HG03025 (cell line): ENCODE measurements around the gene PLPPR3.

Source experiments
- ATAC-seq: cut with Tn5 transposase; IDR thresholded peaks from one replicate; pipeline ENCODE4 v1.9.1; 2021; ENCODE audit warnings: mild to moderate bottlenecking, moderate library complexity; ENCODE audit not compliant: unreplicated experiment, low FRiP score

PLPPR3 gene, protein sequence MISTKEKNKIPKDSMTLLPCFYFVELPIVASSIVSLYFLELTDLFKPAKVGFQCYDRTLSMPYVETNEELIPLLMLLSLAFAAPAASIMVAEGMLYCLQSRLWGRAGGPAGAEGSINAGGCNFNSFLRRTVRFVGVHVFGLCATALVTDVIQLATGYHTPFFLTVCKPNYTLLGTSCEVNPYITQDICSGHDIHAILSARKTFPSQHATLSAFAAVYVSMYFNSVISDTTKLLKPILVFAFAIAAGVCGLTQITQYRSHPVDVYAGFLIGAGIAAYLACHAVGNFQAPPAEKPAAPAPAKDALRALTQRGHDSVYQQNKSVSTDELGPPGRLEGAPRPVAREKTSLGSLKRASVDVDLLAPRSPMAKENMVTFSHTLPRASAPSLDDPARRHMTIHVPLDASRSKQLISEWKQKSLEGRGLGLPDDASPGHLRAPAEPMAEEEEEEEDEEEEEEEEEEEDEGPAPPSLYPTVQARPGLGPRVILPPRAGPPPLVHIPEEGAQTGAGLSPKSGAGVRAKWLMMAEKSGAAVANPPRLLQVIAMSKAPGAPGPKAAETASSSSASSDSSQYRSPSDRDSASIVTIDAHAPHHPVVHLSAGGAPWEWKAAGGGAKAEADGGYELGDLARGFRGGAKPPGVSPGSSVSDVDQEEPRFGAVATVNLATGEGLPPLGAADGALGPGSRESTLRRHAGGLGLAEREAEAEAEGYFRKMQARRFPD

DNA sequence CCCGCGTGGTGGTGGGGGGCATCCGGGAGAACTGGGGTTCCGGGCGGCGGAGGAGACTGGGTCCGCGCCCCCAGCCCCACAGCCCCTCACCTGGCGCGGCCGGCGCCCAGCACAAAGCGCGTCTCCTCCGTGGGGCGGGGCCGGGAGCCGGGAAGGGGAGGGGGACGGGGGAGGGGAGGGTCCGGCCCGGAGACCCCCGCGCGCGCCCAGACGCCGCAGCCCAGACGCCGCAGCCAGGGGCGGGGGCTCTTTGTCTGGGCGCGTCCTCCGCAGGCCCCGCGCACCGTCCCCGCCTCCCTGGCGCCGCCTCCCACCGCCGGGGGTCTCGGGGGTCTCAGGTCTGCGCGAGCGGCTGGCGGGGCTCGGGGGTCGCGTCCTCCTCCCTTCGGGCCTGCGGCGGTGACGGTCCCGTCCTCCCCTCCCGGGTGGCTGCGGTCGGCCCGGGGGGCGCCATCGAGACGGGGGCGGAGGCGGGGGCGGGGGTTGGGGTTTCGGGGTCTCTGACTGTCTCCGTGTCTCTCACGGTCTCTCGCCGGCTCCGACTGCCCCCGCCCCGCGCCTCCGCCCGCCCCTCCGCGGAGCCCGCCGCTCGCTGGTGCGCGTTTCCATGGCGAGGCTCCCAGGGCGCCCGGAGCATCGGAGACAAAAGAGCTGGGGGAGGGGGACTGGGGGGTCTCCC lies at the start of gene PLPPR3:
TSS of gene PLPPR3 (minus strand) at position 131 of the 679 bp plus-strand sequence. CDS start 396 bp downstream, outside the sequence.
- ATAC-seq: no peak

- no peak for ATAC-seq
These were observed 49.2 kb upstream of the PLPPR3 start for GRCh38 chr19:870963-871401.

DNA sequence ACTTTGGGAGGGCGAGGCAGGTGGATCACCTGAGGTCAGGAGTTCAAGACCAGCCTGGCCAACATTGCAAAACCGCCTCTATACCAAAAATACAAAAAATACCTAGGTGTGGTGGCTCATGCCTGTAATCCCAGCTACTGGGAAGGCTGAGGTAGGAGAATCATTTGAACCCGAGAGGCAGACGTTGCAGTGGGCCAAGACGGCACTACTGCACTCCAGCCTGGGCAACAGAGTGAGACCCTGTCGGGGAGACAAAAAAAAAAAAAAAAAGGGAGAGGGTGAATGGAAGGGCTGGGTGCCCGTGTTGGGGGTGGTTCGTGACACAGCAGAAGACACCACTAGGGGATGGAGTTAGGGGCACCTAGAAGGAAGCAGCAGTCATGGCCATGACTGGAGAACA lies 48.6 kb upstream of the PLPPR3 start:
- ATAC-seq: no peak

DNA sequence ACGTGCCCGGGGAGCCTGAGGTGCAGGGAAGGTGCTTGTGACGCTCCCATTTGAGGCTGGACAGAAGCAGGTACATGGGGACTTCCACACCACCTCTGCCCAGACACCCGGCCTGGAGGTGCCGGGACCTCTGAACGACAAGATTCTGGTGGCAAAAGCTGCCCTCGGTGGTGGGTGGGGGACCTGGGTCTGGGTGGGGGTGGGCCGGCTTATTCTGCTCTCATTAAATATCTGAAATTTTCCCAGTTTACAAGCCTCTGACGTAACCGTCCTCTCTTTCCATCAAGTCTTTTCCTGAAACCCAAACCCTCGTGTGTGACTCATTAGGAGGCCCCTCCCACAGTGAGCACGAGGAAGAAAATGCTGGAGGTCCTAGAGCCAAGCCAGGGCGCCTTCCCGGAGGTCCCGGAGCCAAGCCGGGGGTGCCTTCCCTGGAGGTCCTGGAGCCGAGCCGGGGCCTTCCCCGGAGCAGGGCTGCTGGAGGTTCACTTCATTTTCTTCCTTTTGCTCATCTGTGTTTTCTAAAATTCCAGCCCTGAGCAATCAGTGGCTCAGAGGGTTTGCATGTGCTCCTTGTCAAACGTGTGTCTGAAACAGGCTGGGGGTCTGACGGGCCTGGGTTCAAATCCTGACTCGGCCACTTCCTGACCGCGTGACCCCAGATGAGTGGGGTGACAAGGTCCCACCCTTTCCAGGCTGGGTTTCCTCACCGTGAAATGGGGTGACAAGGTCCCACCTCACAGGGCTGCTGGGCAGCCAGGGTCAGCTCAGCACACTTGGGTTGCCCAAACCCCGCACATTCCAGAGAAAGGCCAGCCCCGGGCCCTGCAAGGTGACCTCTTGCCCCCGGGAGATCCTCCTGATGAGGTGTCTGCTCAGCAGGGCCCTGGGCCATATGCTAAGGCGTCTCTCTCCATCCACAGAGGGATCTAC lies 47.8 kb upstream of the PLPPR3 start:
- ATAC-seq: no peak

DNA sequence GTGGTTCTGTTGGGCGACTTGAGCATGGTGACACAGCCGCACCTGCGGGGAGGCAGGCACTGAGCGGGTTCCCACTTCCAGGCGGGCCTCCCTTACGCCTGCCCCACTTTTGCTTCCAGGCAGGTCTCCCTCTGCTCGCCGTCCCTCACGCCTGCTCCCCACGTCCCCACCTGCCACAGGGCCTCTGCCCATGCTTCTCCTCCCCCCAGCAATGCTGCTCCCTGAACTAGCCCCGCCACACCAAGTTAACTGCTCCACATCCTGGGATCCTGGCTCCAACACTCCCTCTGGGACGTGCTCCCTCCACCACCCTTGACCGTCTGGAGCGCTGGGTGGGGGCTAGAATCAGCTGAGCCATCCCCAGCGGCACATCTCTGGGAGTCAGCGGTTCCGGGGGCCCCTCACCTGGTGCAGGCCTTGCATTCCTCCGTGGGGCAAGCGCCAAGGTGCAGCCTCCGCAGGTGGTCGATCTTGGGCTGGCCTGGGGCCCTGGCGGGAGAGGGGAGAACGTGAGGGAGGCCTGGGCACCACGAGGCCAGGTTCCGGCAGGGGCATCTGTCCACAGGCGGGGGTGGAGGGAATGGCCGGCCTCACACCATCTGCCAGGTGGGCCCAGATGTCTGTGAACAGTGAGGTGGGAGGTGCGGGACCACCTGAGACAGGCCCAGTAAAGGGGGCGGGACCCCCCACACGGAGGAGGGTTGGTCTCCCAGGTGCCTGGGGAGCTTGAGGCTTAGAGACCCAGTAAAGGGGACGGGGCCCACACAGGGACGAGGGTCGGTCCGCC lies 46.9 kb upstream of the PLPPR3 start:
- no peak for ATAC-seq

DNA sequence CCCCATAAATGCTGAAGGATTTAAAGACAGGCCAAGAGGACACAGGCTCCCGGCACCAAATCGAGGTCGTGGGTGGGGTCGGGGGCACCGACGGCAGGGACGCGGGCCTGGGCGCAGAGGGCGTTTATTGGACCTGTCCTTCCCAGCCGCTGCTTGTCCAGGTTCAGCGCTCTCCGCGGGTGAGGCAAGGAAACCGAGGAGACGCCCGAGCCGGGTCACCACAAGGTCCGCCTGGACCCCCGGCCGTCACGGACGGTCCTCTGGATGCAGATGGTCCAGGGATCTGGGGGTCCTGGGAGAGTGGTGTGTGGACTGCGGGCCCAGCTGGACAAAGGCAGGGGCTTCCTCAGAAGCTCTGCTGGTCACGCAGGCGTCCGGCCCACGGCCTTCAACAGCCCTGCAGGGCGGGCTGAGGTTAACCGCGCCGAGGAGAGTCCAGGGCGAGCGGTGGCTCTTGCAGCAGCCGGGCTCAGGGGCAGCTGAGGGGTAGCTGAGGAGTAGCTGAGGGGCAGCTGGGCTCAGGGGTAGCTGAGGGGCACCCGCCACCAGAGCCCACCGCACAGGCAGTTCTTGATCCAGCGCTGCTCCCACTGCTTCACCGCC lies 46.2 kb upstream of the PLPPR3 start:
- ATAC-seq: no peak

DNA sequence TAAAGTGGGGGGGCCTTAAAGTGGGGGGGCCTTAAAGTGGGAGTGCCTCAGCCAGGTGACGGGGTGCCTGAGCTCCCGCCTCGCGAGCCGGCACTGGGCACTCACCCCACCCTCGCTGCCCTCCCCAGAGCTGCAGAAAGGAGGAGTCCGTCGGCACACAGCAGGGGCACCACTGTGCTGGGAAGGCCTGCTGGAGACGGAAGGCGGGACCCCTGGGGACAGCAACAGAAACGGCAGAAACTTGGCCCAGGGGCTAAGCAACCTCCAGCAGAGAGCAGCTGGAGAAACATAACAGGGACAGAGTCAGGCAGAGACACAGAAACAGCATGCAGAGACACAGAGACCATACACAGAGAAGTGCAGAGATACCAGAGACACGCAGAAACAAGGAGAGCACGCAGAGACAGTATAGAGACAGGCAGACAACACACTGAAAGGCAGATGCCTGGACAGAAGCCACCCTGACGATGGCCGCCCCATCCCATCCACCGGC lies 45.6 kb upstream of the PLPPR3 start:
- no peak for ATAC-seq

- ATAC-seq: no peak
These were observed 45.1 kb upstream of the PLPPR3 start for GRCh38 chr19:866769-867300.

DNA sequence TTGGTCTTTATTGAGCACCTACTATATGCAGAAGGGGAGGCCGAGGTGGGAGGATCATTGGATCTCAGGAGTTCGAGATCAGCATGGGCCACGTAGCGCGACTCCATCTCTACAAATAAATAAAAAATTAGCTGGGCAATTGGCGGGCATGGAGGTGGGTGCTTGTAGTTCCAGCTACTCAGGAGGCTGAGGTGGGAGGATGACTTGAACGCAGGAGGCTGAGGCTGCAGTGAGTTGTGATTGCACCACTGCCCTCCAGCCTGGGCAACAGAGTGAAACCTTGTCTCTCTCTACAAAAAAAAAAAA lies 41.5 kb upstream of the PLPPR3 start:
- no peak for ATAC-seq

- ATAC-seq: no peak
These were observed 41.0 kb upstream of the PLPPR3 start for GRCh38 chr19:862581-863314.

- ATAC-seq: no peak
These were observed 40.2 kb upstream of the PLPPR3 start for GRCh38 chr19:861756-862580.

- no peak for ATAC-seq
These were observed 39.5 kb upstream of the PLPPR3 start for GRCh38 chr19:861141-861755.

DNA sequence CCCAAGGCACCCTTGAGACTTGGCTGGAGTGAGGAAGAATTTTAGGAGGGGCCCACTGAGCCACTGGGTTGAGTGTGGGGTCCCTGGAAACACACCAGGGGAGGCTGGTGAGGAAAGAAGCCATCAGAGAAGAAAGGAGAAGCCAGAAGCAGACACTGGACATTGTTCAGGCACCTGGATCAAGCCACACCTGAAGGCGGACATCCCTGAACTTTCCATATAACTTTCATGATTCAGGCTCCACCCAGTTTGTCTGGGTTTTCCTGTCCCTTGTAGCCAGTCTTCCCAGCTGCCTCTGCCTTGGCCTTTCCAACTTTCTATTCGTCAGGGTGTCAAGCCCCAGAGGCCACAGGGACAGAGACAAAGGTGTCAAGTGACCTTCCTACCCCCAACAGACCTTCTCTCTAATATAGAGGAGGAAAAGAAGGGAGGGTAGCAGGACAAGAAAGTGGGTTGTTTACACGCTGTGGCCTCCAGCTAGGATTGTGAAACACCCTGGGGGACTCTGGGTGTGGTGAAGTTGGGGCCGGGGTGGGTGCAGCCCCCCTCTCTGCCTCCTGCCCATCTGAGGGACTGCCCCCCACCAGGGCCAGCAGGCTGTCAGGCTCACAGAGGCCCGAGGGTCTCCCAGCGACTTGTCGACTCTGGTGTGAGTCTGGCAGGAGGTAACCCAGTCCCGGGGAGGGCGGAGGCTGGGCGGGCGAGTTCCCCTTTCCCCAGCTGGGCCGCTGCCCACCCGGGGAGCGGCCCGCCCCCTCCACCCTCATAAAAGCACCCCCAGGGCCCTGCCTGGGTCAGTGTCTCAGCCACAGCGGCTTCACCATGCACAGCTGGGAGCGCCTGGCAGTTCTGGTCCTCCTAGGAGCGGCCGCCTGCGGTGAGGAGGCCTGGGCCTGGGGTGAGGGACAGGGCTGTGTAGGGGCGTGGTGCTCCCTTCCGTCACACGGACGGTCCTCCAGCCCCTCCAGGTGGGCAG lies 37.4 kb upstream of the PLPPR3 start, which contains the start of gene CFD:
TSS of gene CFD (plus strand) at position 797 of the 976 bp plus-strand sequence. CDS start at position 823, 26 bp downstream.
- no peak for ATAC-seq

GRCh38 chr19:858284-858683 lies 36.5 kb upstream of the PLPPR3 start:
- no peak for ATAC-seq

GRCh38 chr19:855566-856120 lies 33.9 kb upstream of the PLPPR3 start:
- ATAC-seq: no peak
